Measurements from ENCODE around the gene ZNF557.
"Not testable (repeated sequence)": the region's sequence is repeated elsewhere in the genome, so short reads cannot be mapped to it uniquely, and the experiment has no call there.

ZNF557 gene

GRCh38 chr19:7069042-7069903 lies at the start of gene ZNF557:
ZNF557 (plus strand) TSS chr19:7069703; CDS start chr19:7075075, 5,372 bp downstream.
- peak; percentile 94 for DNase-seq (ENCODE audit: low read depth)

DNA sequence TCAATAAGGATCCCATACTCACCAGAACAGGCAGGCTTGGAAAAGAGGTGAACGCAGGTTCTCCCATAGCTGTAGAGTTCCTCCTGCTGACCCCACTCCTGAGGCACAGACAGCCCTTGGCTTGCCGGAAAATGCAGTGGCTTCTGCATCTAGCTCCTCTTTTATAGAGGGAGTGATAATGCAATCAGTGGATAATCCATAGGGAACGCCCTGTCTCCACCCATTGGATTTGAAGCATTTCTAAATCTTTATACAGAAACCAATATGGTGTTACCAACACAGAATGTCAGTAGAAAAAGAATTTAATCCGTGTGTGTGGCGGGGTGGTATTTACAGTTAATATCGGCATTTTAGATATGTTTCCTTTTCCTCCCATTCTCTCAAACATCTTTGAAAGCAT lies 48.2 kb upstream of the ZNF557 start, which contains the start of gene MBD3L2B:
TSS of gene MBD3L2B (minus strand) at position 101 of the 400 bp plus-strand sequence. CDS start at position 67, 34 bp downstream.
- DNase-seq (ENCODE audit: low read depth): not testable (repeated sequence)

GRCh38 chr19:7028790-7029189 lies 40.7 kb upstream of the ZNF557 start:
- not testable (repeated sequence) for DNase-seq (ENCODE audit: low read depth)

DNA sequence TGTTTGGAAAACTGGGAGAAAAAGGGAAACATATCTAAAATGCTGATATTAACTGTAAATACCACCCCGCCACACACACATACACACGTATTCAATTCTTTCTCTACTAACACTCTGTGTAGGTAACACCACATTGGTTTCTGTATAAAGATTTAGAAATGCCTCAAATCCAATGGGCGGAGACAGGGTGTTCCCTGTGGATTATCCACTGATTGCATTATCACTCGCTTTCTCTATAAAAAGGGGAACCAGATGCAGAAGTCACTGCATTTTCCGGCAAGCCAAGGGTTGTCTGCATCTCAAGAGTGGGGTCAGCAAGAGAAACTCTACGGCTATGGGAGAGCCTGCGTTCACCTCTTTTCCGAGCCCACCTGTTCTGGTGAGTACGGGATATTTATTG lies 39.2 kb upstream of the ZNF557 start, which contains the start of gene MBD3L5:
TSS of gene MBD3L5 (plus strand) at position 301 of the 400 bp plus-strand sequence. CDS start at position 335, 34 bp downstream.
- DNase-seq (ENCODE audit: low read depth): not testable (repeated sequence)

GRCh38 chr19:7040079-7040478 lies 29.4 kb upstream of the ZNF557 start, which contains the start of gene MBD3L4:
MBD3L4 (minus strand) TSS chr19:7040179; CDS start chr19:7040144, 35 bp downstream.
- DNase-seq (ENCODE audit: low read depth): not testable (repeated sequence)

DNA sequence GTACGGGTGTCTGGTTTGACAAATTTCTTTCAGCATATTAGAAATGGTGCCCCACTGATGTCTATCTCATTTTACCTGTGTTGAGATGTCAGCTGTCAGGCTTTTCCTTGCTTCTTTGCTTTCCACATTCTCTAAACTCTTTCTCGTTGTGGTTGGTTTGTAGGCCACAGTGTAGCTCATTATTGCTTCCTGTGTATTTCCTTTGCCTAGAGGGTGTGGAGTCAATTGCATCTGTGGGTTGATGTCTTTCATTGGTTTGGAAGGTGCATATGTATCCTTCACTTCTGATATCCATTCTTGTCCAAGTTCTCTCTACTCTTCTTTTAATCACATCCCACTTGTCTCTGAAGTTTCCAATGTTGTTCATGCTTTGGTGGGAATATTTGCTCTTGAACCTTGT lies 27.9 kb upstream of the ZNF557 start:
- DNase-seq (ENCODE audit: low read depth): not testable (repeated sequence)

- not testable (repeated sequence) for DNase-seq (ENCODE audit: low read depth)
These were observed 20.5 kb upstream of the ZNF557 start, which contains the start of gene MBD3L2 for GRCh38 chr19:7049021-7049420. MBD3L2 (plus strand) TSS chr19:7049321; CDS start chr19:7049374, 53 bp downstream.

DNA sequence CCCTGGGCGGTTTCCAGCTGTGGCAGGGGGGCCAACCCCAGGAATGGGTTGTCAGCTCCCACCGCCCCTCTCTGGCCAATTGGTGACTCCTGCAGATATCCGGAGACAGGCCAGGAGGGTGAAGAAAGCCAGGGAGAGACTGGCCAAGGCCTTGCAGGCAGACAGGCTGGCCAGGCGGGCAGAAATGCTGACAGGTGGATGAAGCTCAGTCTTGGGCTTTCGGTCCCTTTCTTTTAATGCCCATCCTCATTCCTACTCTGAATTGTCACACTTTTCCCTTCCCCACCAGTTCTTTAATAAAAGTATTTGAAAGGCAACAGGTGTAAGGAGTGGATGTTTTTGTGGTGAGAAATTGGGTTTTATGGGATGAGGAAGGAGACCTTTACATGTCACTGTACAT lies 18.1 kb upstream of the ZNF557 start:
- DNase-seq (ENCODE audit: low read depth): not testable (repeated sequence)

DNA sequence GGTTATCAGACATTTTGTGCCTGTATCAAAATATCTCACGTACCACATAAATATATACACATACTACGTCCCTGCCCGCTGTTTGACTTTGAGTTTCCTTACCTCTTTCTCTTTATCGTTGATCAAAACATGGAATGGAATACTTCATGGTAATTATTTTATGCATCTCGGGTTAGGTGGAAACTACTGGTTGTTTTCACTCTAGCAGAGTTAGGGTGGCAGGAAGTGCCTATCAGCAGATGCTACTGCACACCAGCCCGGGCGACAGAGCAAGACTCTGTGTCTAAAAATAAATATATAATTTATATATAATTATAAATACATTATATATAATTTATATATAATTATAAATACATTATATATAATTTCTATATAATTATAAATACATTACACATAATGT lies 16.6 kb upstream of the ZNF557 start:
- DNase-seq (ENCODE audit: low read depth): not testable (repeated sequence)

GRCh38 chr19:7054635-7055368 lies 14.7 kb upstream of the ZNF557 start:
- not testable (repeated sequence) for DNase-seq (ENCODE audit: low read depth)

DNA sequence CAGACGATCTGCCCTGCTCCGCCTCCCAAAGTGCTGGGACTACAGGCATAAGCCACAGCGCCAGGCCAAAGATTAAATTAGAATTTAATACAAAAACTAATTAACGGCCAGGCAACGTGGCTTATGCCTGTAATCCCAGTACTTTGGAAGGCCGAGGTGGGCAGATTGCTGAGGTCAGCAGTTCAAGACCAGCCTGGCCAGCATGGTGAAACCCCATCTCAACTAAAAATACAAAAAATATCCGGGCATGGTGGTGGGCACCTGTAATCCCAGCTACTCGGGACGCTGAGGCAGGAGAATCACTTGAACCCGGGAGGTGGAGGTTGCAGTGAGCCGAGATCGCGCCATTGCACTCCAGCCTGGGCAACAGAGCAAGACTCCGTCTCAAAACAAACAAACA lies 13.8 kb upstream of the ZNF557 start:
- not testable (repeated sequence) for DNase-seq (ENCODE audit: low read depth)

GRCh38 chr19:7056371-7056770 lies 13.1 kb upstream of the ZNF557 start:
- not testable (repeated sequence) for DNase-seq (ENCODE audit: low read depth)

DNA sequence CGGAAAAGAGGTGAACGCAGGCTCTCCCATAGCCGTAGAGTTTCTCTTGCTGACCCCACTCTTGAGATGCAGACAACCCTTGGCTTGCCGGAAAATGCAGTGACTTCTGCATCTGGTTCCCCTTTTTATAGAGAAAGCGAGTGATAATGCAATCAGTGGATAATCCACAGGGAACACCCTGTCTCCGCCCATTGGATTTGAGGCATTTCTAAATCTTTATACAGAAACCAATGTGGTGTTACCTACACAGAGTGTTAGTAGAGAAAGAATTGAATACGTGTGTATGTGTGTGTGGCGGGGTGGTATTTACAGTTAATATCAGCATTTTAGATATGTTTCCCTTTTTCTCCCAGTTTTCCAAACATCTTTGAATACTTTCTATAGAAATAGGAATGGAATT lies 10.9 kb upstream of the ZNF557 start, which contains the start of gene MBD3L3:
TSS of gene MBD3L3 (minus strand) at position 101 of the 400 bp plus-strand sequence. CDS start at position 30, 71 bp downstream.
- not testable (repeated sequence) for DNase-seq (ENCODE audit: low read depth)

GRCh38 chr19:7059977-7060376 lies 9.5 kb upstream of the ZNF557 start:
- not testable (repeated sequence) for DNase-seq (ENCODE audit: low read depth)

- no peak for DNase-seq (ENCODE audit: low read depth)
These were observed 6.2 kb upstream of the ZNF557 start for GRCh38 chr19:7063339-7063738.

- no peak for DNase-seq (ENCODE audit: low read depth)
These were observed 5.6 kb upstream of the ZNF557 start for GRCh38 chr19:7063764-7064418.

- not testable (repeated sequence) for DNase-seq (ENCODE audit: low read depth)
These were observed 2.4 kb upstream of the ZNF557 start for GRCh38 chr19:7067122-7067521.

DNA sequence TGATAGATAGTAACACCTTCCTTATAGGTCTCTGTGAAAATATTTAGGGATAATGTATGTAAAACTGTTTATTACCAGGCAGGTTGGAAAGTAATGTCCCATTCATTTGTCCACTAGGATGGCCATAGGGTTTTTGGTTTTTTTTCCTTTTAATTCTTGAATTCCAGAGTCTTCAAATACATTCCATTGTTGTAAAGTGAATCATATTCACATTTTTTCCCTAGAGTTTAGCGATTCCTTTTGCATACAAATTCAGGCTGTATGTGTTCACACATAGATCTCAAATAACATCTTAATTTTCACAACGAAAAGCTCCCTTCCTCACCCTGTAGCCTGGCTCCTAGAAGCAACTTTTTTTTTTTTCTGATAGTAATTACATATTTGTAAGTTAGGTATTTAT lies 1.8 kb upstream of the ZNF557 start:
- DNase-seq (ENCODE audit: low read depth): no peak

DNA sequence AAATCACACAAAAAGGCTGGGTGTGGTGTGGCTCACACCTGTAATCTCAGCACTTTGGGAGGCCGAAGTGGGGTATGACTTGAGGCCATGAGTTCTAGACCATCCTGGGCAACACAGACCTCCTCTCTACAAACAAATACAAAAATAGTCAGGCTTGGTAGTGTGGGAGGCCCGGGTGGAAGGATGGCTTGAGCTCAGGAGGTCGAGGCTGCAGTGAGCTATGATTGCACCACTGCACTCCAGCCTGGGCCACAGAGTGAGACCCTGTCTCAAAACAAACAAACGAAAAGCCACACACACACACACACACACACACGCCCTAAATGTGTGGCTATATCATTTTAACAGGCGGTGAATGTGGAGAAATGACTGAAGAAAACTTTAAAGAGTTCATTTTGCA lies 904 bp upstream of the ZNF557 start:
- no peak for DNase-seq (ENCODE audit: low read depth)

DNA sequence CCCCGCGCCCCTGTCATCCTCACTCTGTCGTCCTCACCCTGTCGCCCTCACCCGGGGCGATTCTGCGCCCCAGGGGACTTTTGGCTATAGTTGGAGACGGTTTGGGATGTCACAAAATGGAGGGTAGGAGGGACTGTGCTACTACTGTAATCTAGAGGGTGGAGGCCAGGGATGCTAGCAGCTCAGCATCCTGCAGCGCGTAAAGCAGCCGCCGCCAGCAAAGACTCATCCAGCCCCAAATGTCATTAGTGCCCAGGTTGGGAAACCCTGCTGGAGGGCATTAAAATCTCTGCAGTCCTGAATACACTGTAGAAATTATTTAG lies 362 bp downstream of the ZNF557 start:
- DNase-seq (ENCODE audit: low read depth): no peak

DNA sequence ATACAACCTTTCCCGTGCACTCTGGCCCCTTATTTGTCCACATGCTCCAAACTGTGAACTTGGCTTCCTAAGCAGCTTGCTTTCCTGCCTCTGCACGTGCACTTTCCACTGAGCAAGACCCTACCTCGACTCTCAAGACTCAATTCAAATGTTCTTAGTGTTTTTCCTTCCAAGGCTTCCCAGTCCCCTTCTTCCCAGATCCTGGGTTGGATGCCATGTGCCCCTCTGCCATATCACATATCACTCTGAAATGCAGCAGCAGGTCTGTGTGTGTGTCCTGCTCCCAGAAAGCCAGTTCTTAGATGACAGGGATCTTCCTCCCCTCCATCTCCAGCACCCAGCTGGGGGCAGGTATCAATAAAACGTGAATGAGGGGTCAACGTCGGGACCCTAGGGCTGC lies 3.0 kb downstream of the ZNF557 start:
- no peak for DNase-seq (ENCODE audit: low read depth)

DNA sequence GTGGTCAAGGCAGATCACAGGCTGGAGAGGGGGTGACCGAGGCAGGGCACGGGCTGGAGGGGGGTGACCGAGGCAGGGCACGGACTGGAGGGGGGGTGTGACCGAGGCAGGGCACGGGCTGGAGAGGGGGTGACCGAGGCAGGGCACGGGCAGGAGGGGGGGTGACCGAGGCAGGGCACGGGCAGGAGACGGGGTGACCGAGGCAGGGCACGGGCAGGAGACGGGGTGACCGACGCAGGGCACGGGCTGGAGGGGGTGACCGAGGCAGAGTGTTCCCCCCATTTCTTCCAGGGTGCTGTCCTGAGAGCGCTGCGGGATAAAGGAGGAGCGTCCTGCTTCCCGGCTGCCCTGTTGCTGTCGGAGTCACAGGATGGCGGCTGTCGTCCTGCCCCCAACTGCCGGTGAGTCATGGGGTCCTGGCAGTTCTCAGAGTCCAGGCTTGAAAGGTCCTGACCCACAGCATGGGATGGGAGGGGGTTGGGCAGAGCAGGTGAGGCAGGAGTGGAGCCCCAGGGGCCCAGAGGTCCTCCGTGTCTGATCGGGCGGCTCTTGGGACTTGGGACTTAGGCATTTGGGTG lies 5.3 kb downstream of the ZNF557 start:
- DNase-seq (ENCODE audit: low read depth): no peak

All from stimulated activated CD8-positive, alpha-beta memory T cell treated with anti-CD3 and anti-CD28 coated beads, Interleukin-15, amount 100 ng/mL, for 24 hours (primary cell).